CD4-positive, alpha-beta T cell treated with Interferon alpha-2 for 1 hour (primary cell): ENCODE results near the gene OLFML2A.

Experiments used
- DNase-seq, 2 donors: peaks; one replicate each; pipeline ENCODE4 v3.0.0-alpha.2; 2020 to 2022

OLFML2A gene

GRCh38 chr9:124779368-124780059, 2.6 kb downstream of the OLFML2A start:
- DNase-seq: no peak

- DNase-seq: no peak
These were observed 3.3 kb downstream of the OLFML2A start for GRCh38 chr9:124780060-124780756.

- DNase-seq: no peak
These were observed 3.8 kb downstream of the OLFML2A start for GRCh38 chr9:124780757-124781151.

GRCh38 chr9:124781967-124782660, 5.2 kb downstream of the OLFML2A start:
- DNase-seq: no peak

- no peak for DNase-seq
These were observed 6.0 kb downstream of the OLFML2A start for GRCh38 chr9:124782661-124783574.

- DNase-seq: no peak
These were observed 6.9 kb downstream of the OLFML2A start for GRCh38 chr9:124783830-124784229.

- DNase-seq: no peak
These were observed 7.6 kb downstream of the OLFML2A start for GRCh38 chr9:124784509-124784908.

- DNase-seq: no peak
These were observed 10.1 kb downstream of the OLFML2A start for GRCh38 chr9:124786881-124787573.

GRCh38 chr9:124788542-124789217, 11.7 kb downstream of the OLFML2A start:
- no peak for DNase-seq

GRCh38 chr9:124789531-124789930, 12.6 kb downstream of the OLFML2A start:
- no peak for DNase-seq

GRCh38 chr9:124790301-124790700, 13.4 kb downstream of the OLFML2A start:
- no peak for DNase-seq

GRCh38 chr9:124790801-124791505, 14.0 kb downstream of the OLFML2A start:
- DNase-seq: no peak

- no peak for DNase-seq
These were observed 15.5 kb downstream of the OLFML2A start for GRCh38 chr9:124792257-124793014.

GRCh38 chr9:124793015-124793541, 16.1 kb downstream of the OLFML2A start:
- peak in 1 of 2 donors; percentile 15 for DNase-seq

GRCh38 chr9:124794902-124795491, 18.1 kb downstream of the OLFML2A start:
- DNase-seq: no peak

- DNase-seq: no peak
These were observed 19.0 kb downstream of the OLFML2A start for GRCh38 chr9:124795881-124796431.

- no peak for DNase-seq
These were observed 20.6 kb downstream of the OLFML2A start for GRCh38 chr9:124797343-124798103.

- DNase-seq: no peak
These were observed 22.5 kb downstream of the OLFML2A start for GRCh38 chr9:124799274-124800006.
